Measurements from ENCODE around the gene CDC42EP1. TPM values are rescaled to one million over a fixed set of nuclear protein-coding genes. Genes with fewer than 3 reads are reported as not detected.

The CDC42EP1 gene
- polyA plus RNA-seq, 3 donors: 5.9 to 13.2 (median 8.5) TPM

DNA sequence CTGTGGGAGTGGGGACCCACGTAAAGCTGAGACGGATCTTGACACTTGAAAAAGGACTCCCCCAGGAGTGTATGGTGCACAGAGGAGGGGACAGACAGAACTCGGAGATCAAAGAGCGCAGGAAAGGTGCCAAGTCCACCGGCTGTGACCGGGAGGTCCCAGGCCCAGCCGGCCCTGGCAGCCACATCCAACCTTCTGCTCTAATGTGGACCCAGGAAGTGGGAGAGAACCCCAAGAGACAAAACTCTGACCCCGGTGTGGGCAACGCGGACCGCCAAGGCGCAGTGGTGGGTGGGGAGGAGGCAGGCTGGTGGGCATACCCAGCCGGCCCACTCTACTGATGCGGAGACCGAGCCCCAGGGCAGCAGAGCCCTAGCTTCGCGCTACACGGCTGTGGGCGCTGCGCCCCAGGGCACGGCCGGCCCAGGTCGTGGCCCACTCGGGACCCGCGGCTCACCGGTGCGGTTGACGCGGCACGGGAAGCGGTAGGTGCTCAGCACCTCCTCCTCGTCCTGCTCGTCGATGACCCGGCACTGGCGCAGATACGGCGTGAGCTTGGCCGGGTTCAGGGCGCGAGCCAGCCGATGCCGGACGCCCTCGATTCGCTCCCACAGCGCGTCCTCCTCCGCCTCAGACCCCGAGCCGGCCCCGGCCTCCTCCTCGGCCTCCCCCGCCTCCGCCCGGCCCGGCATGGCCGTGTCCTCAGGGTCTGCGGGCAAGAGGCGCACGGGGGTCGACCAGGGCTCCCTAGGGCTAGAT, 41.6 kb upstream of the CDC42EP1 start:
- no peak overlapping the region for H3K27ac ChIP-seq (ENCODE audit: low read depth in 1 of 2, low read length in 2 of 2)
- H3K27me3 ChIP-seq (ENCODE audit: control insufficient read depth in 2 of 2, insufficient read depth in 2 of 2, low read length in 2 of 2): peaks cover 16 to 46% of the 10 kb centered on the region in 2 donors
- Mint-ChIP-seq H3K4me3 (peak overlapping the region; percentile 57 to 82), H3K36me3 (peaks cover 0 to 2% of the 10 kb centered on the region in 2 donors), H3K4me1 (peaks cover 9% of the 10 kb centered on the region), H3K27me3 (ENCODE audit: low read depth in 3 of 3) (peaks cover 45 to 55% (median 55%) of the 10 kb centered on the region in 3 donors), H3K9me3 (peaks cover 3 to 16% (median 6%) of the 10 kb centered on the region in 7 donors), H3K27ac (peak overlapping the region in 1 of 7 donors; percentile 33)
- 16% methylated on average over 59 of the region's 63 CpGs for WGBS (ENCODE audit: insufficient coverage)
- no peak for DNase-seq
- no peaks in the 10 kb centered on the region for H3K36me3 ChIP-seq (replicated peaks in 1 of 2; ENCODE audit: control insufficient read depth in 1 of 2, insufficient read depth in 2 of 2, low read length in 2 of 2)
- TF ChIP-seq, protein P1, sequence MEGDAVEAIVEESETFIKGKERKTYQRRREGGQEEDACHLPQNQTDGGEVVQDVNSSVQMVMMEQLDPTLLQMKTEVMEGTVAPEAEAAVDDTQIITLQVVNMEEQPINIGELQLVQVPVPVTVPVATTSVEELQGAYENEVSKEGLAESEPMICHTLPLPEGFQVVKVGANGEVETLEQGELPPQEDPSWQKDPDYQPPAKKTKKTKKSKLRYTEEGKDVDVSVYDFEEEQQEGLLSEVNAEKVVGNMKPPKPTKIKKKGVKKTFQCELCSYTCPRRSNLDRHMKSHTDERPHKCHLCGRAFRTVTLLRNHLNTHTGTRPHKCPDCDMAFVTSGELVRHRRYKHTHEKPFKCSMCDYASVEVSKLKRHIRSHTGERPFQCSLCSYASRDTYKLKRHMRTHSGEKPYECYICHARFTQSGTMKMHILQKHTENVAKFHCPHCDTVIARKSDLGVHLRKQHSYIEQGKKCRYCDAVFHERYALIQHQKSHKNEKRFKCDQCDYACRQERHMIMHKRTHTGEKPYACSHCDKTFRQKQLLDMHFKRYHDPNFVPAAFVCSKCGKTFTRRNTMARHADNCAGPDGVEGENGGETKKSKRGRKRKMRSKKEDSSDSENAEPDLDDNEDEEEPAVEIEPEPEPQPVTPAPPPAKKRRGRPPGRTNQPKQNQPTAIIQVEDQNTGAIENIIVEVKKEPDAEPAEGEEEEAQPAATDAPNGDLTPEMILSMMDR (IDR thresholded peaks at IDR 0.05): no peak
- H3K4me3 ChIP-seq (replicated peaks in 1 of 3; ENCODE audit: low read depth in 2 of 3, low read length in 3 of 3): peak overlapping the region in 1 of 3 experiments; percentile 58
- no peak overlapping the region for H2AFZ ChIP-seq (ENCODE audit: insufficient read depth, low read depth, low read length, poor library complexity, severe bottlenecking)
- peaks cover 0 to 6% of the 10 kb centered on the region in 2 donors for H3K9me3 ChIP-seq (replicated peaks in 1 of 2; ENCODE audit: control insufficient read depth in 1 of 2, insufficient read depth in 1 of 2, low read length in 2 of 2)
- H3K79me2 ChIP-seq (ENCODE audit: insufficient read depth, low read length): no peaks in the 10 kb centered on the region
- no peak overlapping the region for H3K9ac ChIP-seq (ENCODE audit: insufficient read depth, low read length, poor library complexity, severe bottlenecking)
- H3K4me1 ChIP-seq (ENCODE audit: control insufficient read depth in 1 of 2, insufficient read depth in 2 of 2, low read length in 2 of 2): peaks cover 4 to 12% of the 10 kb centered on the region in 2 donors
- intact Hi-C loops (cut with micrococcal nuclease): no loop called here
- H4K20me1 ChIP-seq (ENCODE audit: insufficient read depth, low read length): no peaks in the 10 kb centered on the region
- H3K4me2 ChIP-seq (replicated peaks; ENCODE audit: extremely low read depth, low read length, poor library complexity, severe bottlenecking): peak overlapping the region; percentile 71

DNA sequence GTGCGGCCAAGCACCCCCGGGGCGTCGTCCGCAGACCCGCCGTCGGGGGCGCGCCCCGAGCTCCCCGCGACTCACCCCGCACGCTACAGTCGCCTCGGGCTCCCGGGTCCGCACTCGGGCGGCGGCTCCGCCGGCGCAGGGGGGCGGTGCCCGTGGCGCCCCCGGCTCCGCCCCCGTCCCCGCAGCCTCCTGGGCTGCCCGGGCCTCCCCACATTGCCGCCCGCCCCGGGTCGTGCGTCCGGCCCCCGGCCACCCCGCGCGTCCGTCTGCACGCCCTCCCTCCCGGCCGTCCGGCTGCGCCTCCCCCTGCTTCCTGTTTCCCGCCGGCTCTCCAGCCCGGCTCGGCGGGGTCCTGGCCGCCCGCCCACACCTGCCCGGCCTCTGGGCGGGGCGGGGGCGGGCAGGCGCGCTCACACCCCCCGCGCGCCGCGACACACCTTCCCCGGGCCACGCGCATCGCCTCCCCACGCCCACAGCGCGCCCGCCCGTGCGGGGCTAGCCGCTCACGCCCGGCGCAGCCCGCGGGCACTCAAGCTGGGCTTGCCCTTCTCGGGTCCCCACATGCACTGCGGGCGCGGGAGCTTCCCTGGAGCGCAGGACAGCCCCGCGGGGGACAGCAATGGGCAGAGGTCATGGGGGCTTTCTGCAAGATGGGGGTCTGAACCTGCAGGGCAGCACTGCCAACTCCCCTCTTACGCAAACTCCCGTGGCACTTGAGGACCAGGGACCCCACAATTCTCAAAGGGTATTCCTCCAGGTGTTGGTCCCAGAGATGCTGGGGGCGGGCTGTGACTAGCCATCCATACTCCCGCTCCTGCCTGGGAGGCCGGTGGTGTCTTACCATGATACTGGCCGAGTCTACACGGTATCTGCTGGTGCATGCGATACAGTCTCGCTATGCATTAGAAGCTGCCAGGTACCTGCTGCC, 40.7 kb upstream of the CDC42EP1 start, which contains the start of gene CARD10:
Gene CARD10, minus strand, starts transcription at position 148 of the 928 bp plus-strand sequence. CDS start 215 bp downstream, outside the sequence.
- Mint-ChIP-seq H3K4me3 (peak within 1 kb of the TSS; percentile 57 to 82), H3K27ac (peak within 1 kb of the TSS in 1 of 7 donors; percentile 33)
- no peak within 1 kb of the TSS for H2AFZ ChIP-seq (ENCODE audit: insufficient read depth, low read depth, low read length, poor library complexity, severe bottlenecking)

More for the DNA sequence above, 40.7 kb upstream of the CDC42EP1 start, which contains the start of gene CARD10:
- Mint-ChIP-seq H3K9me3 (peaks cover 3 to 16% (median 6%) of the 10 kb centered on the region in 7 donors), H3K4me1 (peaks cover 9% of the 10 kb centered on the region), H3K27me3 (ENCODE audit: low read depth in 3 of 3) (peaks cover 47 to 59% (median 53%) of the 10 kb centered on the region in 3 donors), H3K36me3 (peaks cover 0 to 2% of the 10 kb centered on the region in 2 donors)
- intact Hi-C loops (cut with micrococcal nuclease): no loop called here
- Histone ChIP-seq H3K4me1 (ENCODE audit: control insufficient read depth in 1 of 2, insufficient read depth in 2 of 2, low read length in 2 of 2) (peaks cover 4 to 12% of the 10 kb centered on the region in 2 donors), H4K20me1 (ENCODE audit: insufficient read depth, low read length) (no peaks in the 10 kb centered on the region), H3K9me3 (replicated peaks in 1 of 2; ENCODE audit: control insufficient read depth in 1 of 2, insufficient read depth in 1 of 2, low read length in 2 of 2) (peaks cover 0 to 6% of the 10 kb centered on the region in 2 donors), H3K27me3 (ENCODE audit: control insufficient read depth in 2 of 2, insufficient read depth in 2 of 2, low read length in 2 of 2) (peaks cover 16 to 46% of the 10 kb centered on the region in 2 donors), H3K79me2 (ENCODE audit: insufficient read depth, low read length) (no peaks in the 10 kb centered on the region), H3K9ac (ENCODE audit: insufficient read depth, low read length, poor library complexity, severe bottlenecking) (no peak within 1 kb of the TSS), H3K36me3 (replicated peaks in 1 of 2; ENCODE audit: control insufficient read depth in 1 of 2, insufficient read depth in 2 of 2, low read length in 2 of 2) (no peaks in the 10 kb centered on the region), H3K27ac (ENCODE audit: low read depth in 1 of 2, low read length in 2 of 2) (no peak within 1 kb of the TSS), H3K4me3 (replicated peaks in 1 of 3; ENCODE audit: low read depth in 2 of 3, low read length in 3 of 3) (peak within 1 kb of the TSS in 1 of 3 experiments; percentile 58), H3K4me2 (replicated peaks; ENCODE audit: extremely low read depth, low read length, poor library complexity, severe bottlenecking) (peak within 1 kb of the TSS; percentile 71)
- TF ChIP-seq, protein P1 (IDR thresholded peaks at IDR 0.05): no peak
- WGBS (ENCODE audit: insufficient coverage): 7% methylated on average over 99 of the region's 99 CpGs
- DNase-seq: no peak

All from CD14-positive monocyte (primary cell).